ENCODE measurements around the gene TANGO2.

- TF ChIP-seq, protein P1, sequence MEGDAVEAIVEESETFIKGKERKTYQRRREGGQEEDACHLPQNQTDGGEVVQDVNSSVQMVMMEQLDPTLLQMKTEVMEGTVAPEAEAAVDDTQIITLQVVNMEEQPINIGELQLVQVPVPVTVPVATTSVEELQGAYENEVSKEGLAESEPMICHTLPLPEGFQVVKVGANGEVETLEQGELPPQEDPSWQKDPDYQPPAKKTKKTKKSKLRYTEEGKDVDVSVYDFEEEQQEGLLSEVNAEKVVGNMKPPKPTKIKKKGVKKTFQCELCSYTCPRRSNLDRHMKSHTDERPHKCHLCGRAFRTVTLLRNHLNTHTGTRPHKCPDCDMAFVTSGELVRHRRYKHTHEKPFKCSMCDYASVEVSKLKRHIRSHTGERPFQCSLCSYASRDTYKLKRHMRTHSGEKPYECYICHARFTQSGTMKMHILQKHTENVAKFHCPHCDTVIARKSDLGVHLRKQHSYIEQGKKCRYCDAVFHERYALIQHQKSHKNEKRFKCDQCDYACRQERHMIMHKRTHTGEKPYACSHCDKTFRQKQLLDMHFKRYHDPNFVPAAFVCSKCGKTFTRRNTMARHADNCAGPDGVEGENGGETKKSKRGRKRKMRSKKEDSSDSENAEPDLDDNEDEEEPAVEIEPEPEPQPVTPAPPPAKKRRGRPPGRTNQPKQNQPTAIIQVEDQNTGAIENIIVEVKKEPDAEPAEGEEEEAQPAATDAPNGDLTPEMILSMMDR (IDR thresholded peaks at IDR 0.05), result no peak
- TF ChIP-seq POLR2A (IDR thresholded peaks at IDR 0.05), result no peak
Measured at GRCh38 chr22:19977296-19978243, 43.3 kb upstream of the TANGO2 start.
